ENCODE measurements around the gene PPP3CA.
"Not testable (repeated sequence)": the region's sequence is repeated elsewhere in the genome, so short reads cannot be mapped to it uniquely, and the experiment has no call there.

PPP3CA gene

GRCh38 chr4:101251261-101251660 is 96.1 kb downstream of the PPP3CA start:
- no peak for DNase-seq

DNA sequence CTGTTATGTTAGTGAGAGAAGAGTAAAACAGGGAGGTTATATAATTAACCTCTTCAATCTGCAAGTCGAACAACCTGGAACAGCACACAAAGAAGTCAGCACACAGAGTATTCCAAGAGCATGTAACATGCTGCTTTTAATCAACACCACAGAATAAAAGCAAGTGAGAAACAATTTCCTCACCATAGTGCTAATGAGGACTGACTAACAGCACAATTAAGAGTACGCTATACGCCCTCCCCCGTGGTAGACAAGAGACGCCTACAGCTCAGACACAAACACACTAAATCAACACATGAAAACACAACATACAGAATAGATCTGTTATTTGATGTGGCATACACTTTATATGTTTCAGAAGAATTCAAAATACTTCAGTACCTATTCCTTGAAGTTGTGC is 103.0 kb downstream of the PPP3CA start:
- DNase-seq: no peak

DNA sequence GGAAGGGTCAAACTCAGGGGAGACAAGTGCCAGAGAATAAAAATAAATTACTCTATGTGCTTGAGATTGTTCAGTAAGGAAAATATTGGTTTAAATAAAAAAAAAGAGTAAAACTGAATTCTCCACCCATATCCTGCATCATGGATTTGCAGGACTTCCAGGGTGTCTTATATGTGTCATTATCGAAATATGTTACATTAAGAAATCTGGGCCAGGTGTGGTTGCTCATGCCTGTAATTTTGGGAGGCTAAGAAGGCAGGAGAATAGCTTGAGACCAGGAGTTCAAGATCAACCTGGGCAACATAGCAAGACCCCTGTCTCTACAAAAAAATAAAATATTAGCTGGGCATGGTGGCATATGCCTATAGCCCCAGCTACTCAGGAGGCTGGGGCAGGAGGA is 104.9 kb downstream of the PPP3CA start:
- no peak for DNase-seq

DNA sequence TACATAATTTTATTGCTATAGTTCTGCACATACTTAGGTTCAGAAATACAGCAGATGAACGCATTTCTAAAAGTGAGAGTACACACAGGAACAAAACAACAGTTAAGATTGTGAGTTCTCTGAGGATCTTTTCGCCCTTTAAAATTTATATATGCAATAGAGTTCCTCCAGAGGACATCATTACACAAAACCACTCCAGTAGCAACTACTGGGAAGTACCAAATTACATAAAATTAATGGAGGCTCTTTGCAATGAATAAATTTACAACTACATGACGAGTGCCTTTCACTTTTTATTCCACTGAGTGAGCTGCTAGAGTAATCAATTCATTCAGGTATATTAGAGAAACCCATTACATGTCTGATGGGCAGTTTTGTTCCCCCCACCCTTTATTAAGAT is 107.2 kb downstream of the PPP3CA start:
- no peak for DNase-seq

DNA sequence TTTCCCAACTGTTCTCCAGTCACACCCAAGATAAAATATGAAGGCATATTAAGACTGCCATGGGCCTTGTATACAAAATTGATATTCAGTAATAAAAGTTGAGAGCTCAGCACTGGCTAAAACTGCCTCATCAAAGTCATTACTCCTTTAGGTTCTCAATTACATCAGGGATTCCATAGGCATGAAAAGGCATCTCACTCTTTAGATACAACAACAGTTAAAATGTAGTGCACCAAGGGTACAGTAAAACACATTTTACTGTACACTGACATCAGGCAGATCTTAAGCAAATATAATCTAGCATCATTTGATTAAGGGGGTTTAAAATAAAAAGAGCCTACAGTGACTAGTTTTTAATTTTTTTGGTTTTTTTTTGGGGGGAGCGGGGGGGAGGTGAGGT is 107.7 kb downstream of the PPP3CA start:
- DNase-seq: no peak

GRCh38 chr4:101238706-101239105 is 108.6 kb downstream of the PPP3CA start:
- no peak for DNase-seq

GRCh38 chr4:101237773-101238172 is 109.6 kb downstream of the PPP3CA start:
- no peak for DNase-seq

DNA sequence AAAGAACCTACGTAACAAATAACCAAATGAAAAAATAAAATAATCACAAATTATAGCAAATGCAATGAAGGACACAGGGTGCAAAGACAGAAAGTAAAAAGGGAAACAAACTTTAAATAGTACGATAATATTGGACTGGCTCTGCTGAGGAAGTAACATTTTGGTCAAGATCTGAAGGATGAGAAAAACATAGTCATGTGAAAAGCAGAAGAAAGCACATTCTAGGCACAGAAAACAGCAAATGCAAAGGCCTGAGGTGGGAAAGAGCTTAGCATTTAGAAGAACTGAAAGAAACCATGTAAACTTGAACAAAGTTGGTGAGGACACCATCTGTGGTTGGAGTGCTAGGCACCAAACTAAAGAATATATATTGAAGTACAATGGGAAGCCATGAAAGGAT is 111.2 kb downstream of the PPP3CA start:
- no peak for DNase-seq

DNA sequence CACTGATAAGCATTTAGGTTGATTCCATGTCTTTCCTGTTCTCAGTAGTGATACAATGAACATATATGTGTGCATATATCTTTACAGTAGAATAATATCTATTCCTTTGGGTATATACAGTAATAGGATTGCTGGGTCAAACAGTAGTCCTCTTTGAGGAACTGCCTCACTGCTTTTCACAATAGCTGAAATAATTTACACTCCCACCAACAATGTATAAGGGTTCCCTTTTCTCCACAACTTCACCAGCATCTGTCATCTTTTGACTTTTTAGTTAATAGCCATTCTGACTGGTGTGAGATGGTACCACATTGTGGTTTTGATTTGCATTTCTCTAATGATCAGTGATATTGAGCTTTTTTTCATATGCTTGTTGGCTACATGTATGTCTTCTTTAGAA is 113.2 kb downstream of the PPP3CA start:
- DNase-seq: not testable (repeated sequence)

DNA sequence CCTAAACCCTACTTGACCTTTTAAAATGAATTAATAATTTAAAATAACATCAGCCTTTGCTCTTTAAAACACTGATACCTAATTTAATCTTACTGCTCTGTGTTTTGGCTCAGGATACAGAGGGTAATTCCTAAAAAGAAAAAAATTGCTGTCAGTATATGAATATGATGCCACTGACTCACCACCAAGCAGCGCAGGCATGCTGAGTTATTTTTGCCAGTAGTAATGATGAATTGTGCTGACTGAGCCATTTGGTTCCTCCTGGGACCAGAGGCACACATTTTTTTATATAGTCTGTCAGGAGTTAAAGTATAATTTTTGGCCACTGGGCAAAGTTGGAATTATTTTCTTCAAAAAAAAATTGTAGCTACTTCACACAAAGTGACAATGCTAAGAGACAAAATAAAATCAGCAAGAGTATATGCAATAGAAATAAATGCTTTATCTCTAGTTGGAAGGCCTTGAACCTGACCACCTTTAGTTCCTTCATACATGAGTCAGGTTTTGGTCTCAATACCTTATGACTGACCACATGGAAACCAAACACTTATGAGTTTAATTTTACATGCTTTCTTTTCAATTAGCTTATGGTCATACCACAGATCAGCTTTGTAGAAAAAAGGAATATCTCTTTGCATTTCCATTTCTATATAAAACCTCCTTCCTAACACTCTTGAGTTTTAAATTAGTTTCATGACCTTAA is 115.1 kb downstream of the PPP3CA start:
- no peak for DNase-seq

DNA sequence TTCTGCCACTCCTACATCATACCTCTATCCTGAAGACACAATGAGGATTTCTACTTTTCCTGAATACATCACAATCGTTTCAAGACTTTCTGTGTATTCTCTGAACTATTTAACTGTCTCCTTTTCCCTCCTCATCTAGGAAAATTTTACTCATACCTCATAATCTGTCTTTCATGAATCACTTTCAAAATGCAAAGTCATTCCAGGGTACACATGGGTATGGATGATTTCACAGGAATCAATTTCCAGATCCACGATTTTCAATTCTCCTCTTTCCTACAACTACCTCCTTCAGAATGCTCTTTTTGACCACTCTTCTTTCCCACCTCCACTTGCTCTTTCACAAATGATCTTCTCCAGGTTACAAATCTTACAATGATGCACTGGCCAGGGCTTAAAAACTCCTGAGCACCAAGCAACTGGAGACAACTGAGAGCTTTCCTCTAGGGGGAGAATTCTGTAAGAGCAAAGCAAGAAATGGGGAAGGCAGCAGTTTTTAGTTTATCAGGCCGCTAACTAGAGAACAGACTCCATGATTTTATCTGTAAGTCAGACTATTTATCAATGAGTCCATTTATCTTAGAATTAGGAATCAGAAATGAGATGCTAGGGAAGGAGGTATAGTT is 116.4 kb downstream of the PPP3CA start:
- no peak for DNase-seq

- DNase-seq: no peak
Measured at GRCh38 chr4:101229116-101229515, 118.2 kb downstream of the PPP3CA start.

- no peak for DNase-seq
Measured at GRCh38 chr4:101227715-101228114, 119.6 kb downstream of the PPP3CA start.

DNA sequence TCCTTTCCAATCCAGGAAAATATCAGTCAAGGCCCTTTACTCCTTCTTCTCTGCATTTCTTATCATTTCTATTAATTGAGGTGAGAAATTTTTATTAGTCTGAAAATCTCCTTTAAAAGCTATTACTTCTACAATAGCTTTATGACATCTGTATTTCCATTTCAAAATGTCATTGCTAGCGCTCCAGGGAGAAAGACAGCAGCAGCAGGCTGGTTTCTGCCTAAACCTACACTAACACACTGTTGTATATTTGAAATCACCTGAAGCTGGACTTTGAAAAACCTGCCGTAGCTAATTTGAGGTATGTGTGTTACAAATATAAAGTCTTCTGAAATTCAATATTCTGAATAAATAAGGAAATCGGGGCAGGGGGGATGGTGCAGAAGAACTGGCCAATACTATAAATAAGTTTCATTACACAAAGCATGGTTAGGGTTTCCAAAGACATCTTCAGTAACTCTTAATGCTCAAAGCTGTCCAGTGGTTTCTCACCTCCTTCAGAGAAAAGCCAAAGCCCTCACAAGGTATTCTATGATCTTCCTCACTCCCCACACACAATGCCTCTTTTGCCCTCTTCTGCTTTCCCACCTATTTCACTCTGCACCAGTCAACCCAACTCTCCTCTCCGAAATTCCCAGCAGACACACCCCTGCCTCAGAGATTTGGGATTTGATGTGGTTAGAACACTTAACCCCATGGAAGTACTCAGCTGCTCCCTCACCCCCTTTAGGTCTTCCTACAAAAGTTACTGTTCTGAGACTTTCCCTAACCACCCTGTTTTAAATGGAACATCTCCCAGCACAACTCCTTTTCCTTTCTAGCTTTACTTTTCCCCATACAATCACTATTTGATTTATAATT is 122.7 kb downstream of the PPP3CA start:
- DNase-seq: no peak

DNA sequence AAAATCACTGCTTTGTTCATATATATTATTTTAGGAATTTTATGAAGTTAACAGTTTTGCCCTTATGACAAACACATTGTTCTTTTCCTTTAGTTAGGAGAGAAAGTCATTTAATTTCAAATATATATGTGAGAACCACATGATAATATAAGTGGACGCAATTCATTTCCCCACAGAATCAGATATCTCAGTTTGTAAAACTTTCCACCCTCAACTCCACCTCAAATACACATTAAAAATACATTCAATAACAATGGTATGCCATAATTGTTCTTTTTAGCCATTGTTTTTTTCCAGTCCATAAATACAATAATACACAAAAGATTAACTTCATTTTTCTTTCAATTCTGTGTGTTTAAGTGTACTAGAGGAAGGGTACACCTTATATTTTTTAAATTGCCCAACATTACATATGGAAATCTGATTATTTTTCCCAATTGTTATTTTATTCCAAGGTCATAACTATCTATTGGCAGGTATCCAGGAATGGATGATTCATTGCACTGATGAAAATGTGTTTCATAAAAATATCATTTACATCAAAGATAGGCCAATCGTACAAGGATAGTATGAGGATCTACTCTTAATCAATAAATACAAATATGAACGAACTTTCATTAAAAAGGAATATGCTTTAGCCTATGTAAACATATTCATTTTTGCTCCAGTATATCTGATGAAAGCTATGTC is 125.0 kb downstream of the PPP3CA start:
- no peak for DNase-seq

- no peak for DNase-seq
Measured at GRCh38 chr4:101221294-101221693, 126.0 kb downstream of the PPP3CA start.

GRCh38 chr4:101218894-101219293 is 128.4 kb downstream of the PPP3CA start:
- DNase-seq: no peak

- no peak for DNase-seq
Measured at GRCh38 chr4:101218346-101218745, 129.0 kb downstream of the PPP3CA start.

- DNase-seq: no peak
Measured at GRCh38 chr4:101217353-101218031, 129.8 kb downstream of the PPP3CA start.

DNA sequence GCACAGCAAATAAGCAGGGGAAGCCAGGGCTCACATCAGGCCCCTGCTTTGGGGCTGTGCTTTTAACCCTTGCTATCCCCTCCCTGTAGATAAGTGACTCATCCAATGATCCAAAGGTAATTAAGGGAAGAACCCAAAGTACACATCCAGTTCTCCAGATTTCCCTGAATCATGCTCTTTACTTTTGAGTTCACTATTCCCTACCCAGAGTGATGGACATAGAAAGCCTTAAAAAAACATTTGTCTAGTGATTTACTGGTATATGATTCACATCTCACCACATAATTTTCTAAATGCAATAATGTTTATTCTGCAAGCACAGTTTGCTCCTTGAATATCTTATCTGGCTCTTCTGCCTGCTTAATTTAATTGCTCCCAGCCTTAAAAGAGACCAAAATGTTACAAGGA is 136.2 kb downstream of the PPP3CA start:
- no peak for DNase-seq

DNA sequence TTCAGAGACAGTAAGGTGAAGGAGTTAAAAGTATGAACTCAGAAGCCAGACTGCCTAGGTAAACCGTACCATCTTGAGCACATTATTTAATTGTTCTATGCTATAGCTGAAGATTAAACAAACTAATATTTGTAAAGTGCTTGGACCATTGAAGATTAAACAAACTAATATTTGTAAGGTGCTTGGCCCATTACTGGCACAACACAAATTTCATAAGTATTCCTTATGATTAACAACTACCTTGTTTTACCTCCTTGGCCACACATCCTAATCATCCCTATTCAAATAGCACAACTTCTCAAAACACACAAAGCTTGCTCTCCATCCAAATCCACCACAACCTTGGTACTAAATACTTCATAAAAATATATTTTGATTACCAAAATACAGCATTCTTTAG is 137.0 kb downstream of the PPP3CA start:
- DNase-seq: no peak

DNA sequence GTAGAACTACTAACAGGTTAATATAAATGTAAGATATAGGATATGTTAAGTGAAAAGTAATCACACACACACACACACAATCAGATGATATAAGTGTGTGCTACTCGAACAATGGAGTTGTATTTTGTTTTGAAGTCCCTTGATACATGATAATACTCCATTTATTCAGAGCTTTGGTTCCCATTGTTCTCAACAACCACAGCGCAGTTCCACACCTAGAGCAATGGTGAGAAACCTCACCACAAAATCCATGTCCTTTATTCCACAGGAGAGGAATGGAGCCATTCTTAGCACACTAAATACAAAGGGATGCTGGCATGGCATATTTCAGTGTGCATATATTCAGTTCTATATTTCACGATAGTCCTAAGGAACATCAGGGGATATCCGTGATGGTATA is 139.2 kb downstream of the PPP3CA start:
- DNase-seq: no peak

DNA sequence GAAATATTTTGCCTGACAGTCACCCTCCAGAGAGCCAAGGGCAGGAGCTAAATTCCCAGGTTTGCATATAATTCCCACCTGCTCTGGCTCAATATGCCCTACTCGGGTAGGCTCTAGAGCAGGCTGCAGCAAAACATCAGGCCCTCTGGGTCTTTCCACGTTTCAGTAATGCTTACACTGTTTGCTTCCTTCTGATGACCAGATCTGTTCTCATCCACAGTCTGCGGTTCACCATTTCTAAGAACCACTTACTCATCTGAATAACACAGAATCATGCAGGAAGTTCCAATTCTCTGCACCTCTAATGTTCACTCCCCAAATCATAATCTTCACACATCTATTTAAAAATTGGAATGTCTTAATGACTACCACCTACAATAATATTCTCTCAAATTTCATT is 141.4 kb downstream of the PPP3CA start:
- peak; percentile 70 for DNase-seq

All from activated CD8-positive, alpha-beta memory T cell treated with anti-CD3 and anti-CD28 coated beads for 24 hours (primary cell).